Liver (tissue), 3 donors: ENCODE data around the gene PTPRH.

Source experiments
- FOXA1 ChIP-seq: IDR thresholded peaks from 2 replicates; pipeline ENCODE4 v1.6.1; 2016; ENCODE audit warnings: antibody characterized with exemption
- GABPA ChIP-seq, 2 donors: IDR thresholded peaks in 1 of 2; conservative IDR thresholded peaks in 1 of 2; 2 replicates each; pipeline ENCODE4 v1.6.1; 2016; ENCODE audit warnings: antibody characterized with exemption in 2 of 2, mild to moderate bottlenecking in 1 of 2, moderate library complexity in 1 of 2
- HNF4A ChIP-seq, 2 donors: conservative IDR thresholded peaks; 2 replicates each; pipeline ENCODE4 v1.6.1; 2016; ENCODE audit warnings: antibody characterized with exemption in 2 of 2, mild to moderate bottlenecking in 2 of 2
- SP1 ChIP-seq: IDR thresholded peaks from 2 replicates; pipeline ENCODE4 v1.6.1; 2018; ENCODE audit warnings: antibody characterized with exemption, mild to moderate bottlenecking
- YY1 ChIP-seq: IDR thresholded peaks from 2 replicates; pipeline ENCODE4 v1.6.1; 2016; ENCODE audit warnings: antibody characterized with exemption, mild to moderate bottlenecking
- TF ChIP-seq, protein P1 (sequence below): fragments of 150-350 bp; IDR thresholded peaks from 2 replicates; pipeline ENCODE4 v1.5.1; 2017; ENCODE audit warnings: improper control_type of control experiment, low read depth, low read length; ENCODE audit not compliant: missing input control
- TF ChIP-seq, protein P2 (sequence below): IDR thresholded peaks from 2 replicates; pipeline ENCODE4 v1.6.1; 2016; ENCODE audit warnings: antibody characterized with exemption
- TF ChIP-seq, protein P3 (sequence below): IDR thresholded peaks from 2 replicates; pipeline ENCODE4 v1.6.1; 2016; ENCODE audit warnings: antibody characterized with exemption, mild to moderate bottlenecking
- TF ChIP-seq, protein P4 (sequence below): IDR thresholded peaks from 2 replicates; pipeline ENCODE4 v1.6.1; 2016; ENCODE audit warnings: antibody characterized with exemption
- donor health status: healthy.
- donor health status: healthy.

DNA sequence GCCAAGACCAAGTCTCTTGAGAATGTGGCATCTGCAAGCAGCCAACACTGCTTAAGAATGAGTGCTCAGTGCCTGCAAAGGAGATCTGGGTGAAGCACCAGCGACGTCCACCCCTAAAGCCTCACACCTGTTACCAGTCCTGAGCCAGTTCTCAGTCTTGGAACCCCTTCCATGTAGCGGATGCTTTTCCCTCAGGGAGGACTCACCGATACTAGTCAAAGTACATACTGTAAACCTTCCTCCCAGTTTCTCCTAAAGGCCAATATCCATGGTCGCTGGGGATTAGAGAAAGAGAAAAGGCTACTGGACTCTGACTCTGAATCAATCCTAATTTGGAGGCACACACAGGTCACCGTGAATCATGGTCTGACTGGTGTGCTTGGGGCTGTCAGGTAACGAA, 4.2 kb upstream of the PTPRH start:
- TF ChIP-seq, protein P1, sequence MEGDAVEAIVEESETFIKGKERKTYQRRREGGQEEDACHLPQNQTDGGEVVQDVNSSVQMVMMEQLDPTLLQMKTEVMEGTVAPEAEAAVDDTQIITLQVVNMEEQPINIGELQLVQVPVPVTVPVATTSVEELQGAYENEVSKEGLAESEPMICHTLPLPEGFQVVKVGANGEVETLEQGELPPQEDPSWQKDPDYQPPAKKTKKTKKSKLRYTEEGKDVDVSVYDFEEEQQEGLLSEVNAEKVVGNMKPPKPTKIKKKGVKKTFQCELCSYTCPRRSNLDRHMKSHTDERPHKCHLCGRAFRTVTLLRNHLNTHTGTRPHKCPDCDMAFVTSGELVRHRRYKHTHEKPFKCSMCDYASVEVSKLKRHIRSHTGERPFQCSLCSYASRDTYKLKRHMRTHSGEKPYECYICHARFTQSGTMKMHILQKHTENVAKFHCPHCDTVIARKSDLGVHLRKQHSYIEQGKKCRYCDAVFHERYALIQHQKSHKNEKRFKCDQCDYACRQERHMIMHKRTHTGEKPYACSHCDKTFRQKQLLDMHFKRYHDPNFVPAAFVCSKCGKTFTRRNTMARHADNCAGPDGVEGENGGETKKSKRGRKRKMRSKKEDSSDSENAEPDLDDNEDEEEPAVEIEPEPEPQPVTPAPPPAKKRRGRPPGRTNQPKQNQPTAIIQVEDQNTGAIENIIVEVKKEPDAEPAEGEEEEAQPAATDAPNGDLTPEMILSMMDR: no peak
- TF ChIP-seq, protein P2, sequence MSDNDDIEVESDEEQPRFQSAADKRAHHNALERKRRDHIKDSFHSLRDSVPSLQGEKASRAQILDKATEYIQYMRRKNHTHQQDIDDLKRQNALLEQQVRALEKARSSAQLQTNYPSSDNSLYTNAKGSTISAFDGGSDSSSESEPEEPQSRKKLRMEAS: no peak
- no peak for TF ChIP-seq SP1
- TF ChIP-seq HNF4A (conservative IDR thresholded peaks at IDR 0.05): no peak
- TF ChIP-seq, protein P3, sequence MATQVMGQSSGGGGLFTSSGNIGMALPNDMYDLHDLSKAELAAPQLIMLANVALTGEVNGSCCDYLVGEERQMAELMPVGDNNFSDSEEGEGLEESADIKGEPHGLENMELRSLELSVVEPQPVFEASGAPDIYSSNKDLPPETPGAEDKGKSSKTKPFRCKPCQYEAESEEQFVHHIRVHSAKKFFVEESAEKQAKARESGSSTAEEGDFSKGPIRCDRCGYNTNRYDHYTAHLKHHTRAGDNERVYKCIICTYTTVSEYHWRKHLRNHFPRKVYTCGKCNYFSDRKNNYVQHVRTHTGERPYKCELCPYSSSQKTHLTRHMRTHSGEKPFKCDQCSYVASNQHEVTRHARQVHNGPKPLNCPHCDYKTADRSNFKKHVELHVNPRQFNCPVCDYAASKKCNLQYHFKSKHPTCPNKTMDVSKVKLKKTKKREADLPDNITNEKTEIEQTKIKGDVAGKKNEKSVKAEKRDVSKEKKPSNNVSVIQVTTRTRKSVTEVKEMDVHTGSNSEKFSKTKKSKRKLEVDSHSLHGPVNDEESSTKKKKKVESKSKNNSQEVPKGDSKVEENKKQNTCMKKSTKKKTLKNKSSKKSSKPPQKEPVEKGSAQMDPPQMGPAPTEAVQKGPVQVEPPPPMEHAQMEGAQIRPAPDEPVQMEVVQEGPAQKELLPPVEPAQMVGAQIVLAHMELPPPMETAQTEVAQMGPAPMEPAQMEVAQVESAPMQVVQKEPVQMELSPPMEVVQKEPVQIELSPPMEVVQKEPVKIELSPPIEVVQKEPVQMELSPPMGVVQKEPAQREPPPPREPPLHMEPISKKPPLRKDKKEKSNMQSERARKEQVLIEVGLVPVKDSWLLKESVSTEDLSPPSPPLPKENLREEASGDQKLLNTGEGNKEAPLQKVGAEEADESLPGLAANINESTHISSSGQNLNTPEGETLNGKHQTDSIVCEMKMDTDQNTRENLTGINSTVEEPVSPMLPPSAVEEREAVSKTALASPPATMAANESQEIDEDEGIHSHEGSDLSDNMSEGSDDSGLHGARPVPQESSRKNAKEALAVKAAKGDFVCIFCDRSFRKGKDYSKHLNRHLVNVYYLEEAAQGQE: no peak
- TF ChIP-seq, protein P4, sequence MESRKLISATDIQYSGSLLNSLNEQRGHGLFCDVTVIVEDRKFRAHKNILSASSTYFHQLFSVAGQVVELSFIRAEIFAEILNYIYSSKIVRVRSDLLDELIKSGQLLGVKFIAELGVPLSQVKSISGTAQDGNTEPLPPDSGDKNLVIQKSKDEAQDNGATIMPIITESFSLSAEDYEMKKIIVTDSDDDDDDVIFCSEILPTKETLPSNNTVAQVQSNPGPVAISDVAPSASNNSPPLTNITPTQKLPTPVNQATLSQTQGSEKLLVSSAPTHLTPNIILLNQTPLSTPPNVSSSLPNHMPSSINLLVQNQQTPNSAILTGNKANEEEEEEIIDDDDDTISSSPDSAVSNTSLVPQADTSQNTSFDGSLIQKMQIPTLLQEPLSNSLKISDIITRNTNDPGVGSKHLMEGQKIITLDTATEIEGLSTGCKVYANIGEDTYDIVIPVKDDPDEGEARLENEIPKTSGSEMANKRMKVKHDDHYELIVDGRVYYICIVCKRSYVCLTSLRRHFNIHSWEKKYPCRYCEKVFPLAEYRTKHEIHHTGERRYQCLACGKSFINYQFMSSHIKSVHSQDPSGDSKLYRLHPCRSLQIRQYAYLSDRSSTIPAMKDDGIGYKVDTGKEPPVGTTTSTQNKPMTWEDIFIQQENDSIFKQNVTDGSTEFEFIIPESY: no peak
- TF ChIP-seq GABPA (IDR thresholded peaks at IDR 0.05 in 1 of 2, conservative IDR thresholded peaks at IDR 0.05 in 1 of 2): no peak
- TF ChIP-seq FOXA1: no peak
- TF ChIP-seq YY1: no peak
